HG02885 (cell line): ENCODE data around the gene EXD3.
"Not testable (repeated sequence)": the region's sequence is repeated elsewhere in the genome, so short reads cannot be mapped to it uniquely, and the experiment has no call there.

Experiments used
- ATAC-seq: cut with Tn5 transposase; IDR thresholded peaks from one replicate; pipeline ENCODE4 v1.9.1; 2021; ENCODE audit warnings: mild to moderate bottlenecking; ENCODE audit not compliant: unreplicated experiment, poor library complexity

Gene EXD3

DNA sequence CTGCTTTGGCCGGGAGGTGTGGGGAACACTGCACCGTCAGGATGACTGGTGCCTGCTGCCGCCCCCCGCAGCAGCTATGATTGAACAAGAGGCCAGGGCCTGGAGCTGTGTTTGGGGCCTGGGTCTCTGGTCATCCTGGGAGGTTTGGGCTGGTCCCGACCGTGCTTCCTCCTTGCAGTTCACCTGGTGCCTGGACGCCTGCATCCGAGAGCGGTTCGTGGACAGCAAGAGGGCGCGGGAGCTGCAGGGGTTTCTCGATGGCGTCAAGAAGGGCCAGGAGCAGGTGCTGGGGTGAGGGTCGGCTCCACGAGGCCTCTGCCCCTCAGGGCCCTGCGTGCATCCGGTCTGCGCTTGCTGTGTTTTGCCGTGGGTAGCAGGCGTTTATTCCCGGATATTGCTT lies 158.9 kb downstream of the EXD3 start:
- ATAC-seq = no peak

DNA sequence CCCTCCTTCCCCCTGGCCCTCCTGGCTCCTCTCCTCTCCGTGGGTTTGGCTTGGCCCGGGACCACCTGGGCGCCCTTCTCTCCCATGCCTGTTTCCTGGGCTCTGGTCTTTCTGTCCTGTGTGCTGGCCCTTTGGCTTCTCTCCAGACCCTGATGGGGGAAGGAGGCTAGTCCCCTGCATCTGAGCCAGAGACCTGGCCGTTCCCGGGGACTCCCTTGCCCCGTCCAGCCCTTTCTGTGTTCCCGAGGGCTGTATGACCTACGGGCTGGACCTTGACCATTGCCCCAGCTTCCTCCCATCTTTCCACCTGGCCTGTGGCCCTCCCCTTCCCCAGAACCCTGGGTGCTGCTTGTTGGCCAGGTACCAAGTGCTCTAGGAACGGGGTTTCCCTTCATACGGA lies 159.5 kb downstream of the EXD3 start:
- no peak for ATAC-seq

DNA sequence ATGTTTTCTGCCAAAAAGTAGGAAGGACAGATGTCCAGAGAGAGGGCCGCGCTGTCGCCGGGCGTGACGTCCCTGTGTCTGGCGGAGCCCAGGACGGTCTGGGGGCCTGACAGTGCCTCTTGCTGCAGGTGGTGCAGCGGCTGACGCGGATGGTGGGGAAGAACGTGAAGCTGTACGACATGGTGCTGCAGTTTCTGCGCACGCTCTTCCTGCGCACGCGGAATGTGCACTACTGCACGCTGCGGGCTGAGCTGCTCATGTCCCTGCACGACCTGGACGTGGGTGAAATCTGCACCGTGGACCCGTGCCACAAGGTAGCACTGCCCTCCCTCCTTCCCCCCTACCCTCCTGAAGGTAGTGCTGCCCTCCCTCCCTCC lies 160.1 kb downstream of the EXD3 start:
- no peak for ATAC-seq

DNA sequence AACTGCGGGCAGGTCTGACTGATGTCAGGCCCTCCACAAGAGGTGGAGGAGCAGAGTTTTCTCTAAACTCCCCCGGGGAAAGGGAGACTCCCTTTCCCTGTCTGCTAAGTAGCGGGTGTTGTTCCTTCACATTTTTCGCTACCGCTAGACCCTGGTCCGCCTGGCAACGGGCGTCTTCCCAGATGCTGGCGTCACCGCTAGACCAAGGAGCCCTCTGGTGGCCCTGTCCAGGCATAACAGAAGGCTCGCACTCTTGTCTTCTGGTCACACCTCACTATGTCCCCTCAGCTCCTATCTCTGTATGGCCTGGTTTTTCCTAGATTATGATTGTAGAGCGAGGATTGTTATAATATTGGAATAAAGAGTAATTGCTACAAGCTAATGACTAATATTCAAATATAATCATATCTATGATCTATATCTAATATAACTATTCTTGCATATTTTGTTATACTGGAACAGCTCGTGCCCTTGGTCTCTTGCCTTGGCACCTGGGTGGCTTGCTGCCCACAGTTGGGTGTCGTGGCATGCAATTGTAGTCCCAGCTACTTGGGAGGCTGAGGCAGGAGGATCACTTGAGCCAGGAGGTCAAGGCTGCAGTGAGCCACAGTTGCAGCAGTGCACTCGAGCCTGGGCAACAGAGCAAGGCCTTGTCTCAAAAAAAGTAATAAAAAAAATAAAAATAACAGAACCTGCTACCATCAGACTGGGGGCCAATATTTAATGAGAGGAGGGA lies 160.6 kb downstream of the EXD3 start:
- not testable (repeated sequence) for ATAC-seq
